NCI-H146 (cell line): ENCODE results near the gene MAP7.

Experiments
- DNase-seq: peaks from one replicate; lab custom pipeline; 2025; lab: John Stamatoyannopoulos, UW

The MAP7 gene

GRCh38 chr6:136532030-136532429 is 18.2 kb downstream of the MAP7 start:
- no peak for DNase-seq

- no peak for DNase-seq
Observed at GRCh38 chr6:136529710-136530109, 20.5 kb downstream of the MAP7 start.

DNA sequence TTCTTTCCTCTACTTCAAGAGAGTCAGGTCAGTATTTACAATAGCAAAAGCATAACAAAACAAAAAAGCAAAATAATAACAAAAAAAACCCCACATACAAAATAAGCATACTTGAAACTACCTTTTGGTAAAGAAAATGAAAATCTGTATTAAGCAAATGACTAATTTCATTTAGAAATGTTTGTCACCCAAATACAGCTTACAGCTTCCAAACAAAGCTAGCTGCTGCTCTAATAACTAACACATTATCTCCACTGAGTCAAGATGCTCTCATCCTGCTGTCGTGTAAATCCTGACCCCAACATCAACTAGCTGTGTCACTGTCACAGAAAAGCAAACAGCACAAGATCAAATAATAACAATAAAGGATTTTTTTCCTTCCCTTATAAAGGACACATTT is 21.7 kb downstream of the MAP7 start:
- DNase-seq, result no peak

DNA sequence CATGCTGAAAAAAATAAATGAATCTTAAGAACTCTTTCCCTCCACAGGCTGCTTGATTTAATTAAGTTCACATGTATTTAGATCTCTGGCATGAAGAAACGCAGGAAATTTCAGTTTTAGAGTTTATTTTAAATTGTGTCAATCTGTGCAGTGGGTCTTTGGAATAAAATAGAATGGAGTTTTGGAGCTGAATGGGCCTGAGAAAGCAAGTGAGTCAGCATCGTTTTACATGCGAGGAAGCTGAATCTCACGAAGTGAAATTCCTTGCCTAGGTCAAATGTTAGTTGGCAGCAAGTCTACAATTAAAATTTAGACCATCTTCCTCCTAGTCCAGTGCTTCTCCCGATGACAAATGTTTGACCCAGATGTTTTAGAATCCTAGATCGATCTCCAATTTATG is 22.4 kb downstream of the MAP7 start:
- DNase-seq, result no peak

GRCh38 chr6:136526937-136527336 is 23.3 kb downstream of the MAP7 start:
- no peak for DNase-seq

GRCh38 chr6:136526196-136526930 is 23.9 kb downstream of the MAP7 start:
- peak; percentile 85 for DNase-seq

GRCh38 chr6:136525586-136526195 is 24.5 kb downstream of the MAP7 start:
- DNase-seq, result peak; percentile 63

GRCh38 chr6:136524936-136525413 is 25.2 kb downstream of the MAP7 start:
- peak; percentile 92 for DNase-seq

- DNase-seq, result peak; percentile 74
Observed at GRCh38 chr6:136524339-136524935, 25.8 kb downstream of the MAP7 start.

DNA sequence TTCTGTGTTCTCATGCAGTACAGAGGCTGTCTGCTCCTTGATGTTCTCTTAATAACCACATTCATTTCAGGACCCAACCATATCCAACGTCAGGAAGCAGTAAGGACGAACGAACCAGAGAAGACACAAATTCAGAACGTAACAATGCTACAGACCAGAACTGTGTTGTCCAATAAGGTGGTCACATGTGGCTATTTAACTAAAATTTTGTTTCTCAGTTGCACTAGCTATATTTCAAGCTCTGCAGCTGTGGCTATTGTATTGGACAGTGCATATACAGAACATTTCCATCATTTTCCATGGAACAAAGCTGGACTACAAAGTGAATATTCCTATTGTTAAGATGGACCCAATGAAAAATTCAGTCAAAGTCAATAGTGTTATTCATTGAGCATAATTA is 27.0 kb downstream of the MAP7 start:
- DNase-seq, result no peak

- DNase-seq, result no peak
Observed at GRCh38 chr6:136522636-136523035, 27.6 kb downstream of the MAP7 start.

GRCh38 chr6:136521911-136522310 is 28.3 kb downstream of the MAP7 start:
- no peak for DNase-seq

- DNase-seq, result no peak
Observed at GRCh38 chr6:136521427-136521826, 28.8 kb downstream of the MAP7 start.

DNA sequence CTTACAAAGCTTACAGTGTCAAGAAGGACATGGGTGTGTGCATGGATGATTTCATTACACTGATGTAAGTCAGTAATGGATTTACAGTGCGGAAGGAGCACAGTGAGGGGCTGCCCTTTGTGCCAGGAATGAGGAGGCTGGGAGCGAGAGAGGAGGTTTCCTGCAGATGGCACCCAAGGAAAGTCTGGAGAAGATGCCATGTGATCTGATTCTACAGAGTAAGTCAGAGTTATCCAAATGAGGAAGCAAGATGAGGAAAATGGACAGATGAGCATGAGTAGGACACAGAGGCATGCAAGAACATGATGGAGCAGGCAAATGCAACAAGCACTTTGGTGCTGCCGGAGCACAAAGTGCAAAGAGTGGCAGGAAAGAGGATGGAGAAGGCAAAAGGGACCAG is 29.7 kb downstream of the MAP7 start:
- no peak for DNase-seq

GRCh38 chr6:136517582-136517981 is 32.6 kb downstream of the MAP7 start:
- no peak for DNase-seq

DNA sequence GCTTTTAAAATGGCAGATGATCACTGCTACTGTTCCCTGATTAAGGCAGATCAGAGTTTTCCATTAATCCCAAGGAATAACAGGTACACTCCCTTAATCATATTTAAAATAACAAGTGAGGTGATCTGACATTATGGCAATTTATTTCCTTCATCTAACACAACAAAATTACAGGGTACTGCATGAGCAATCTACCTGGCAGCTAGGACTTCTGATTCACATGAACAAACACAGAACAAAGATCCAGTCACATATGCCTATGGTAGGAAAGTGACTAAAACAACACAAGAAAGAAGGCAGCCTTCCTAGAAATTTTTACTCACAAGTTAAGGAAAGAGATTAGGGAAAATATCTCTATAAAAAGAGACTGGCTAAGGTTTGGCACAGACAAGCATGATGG is 33.2 kb downstream of the MAP7 start:
- DNase-seq, result peak; percentile 24

DNA sequence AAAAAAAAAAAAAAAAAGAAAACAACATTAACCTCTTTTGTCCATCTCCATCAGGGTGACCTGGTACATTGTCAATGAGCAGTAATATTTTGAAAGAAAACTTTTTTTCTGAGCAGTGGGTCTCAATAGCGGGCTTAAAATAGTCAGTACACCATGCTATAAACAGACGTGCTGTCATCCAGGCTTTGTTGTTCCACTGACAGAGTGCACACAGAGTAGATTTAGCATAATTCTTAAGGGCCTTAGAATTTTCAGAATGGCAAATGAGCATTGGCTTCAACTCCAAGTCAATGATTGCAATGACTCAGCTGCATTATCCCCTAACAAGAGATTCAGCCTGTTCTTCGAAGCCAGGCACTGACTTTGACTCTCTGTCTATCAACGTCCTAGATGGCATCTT is 35.6 kb downstream of the MAP7 start:
- no peak for DNase-seq

GRCh38 chr6:136511926-136512325 is 38.3 kb downstream of the MAP7 start:
- DNase-seq, result peak; percentile 34

DNA sequence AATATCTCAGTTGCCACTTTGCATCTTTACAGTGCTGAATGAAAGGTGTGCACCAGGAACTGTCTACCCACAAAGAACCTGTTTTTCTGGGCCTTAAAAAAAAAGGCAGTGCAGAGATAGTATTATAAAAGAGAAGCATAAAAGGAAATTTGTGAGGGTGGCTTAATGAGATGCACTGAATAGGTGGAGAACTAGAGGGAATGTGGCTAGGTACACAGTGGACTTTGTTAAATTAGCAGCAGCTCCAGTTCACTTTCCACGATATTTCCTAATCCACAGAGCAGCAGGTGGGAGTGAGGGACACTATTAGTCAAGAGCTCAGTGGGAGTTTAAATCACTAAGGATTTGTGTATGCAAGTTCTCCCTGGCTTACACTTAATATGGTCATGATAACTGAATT is 38.8 kb downstream of the MAP7 start:
- peak; percentile 34 for DNase-seq

GRCh38 chr6:136510782-136511181 is 39.4 kb downstream of the MAP7 start:
- no peak for DNase-seq

DNA sequence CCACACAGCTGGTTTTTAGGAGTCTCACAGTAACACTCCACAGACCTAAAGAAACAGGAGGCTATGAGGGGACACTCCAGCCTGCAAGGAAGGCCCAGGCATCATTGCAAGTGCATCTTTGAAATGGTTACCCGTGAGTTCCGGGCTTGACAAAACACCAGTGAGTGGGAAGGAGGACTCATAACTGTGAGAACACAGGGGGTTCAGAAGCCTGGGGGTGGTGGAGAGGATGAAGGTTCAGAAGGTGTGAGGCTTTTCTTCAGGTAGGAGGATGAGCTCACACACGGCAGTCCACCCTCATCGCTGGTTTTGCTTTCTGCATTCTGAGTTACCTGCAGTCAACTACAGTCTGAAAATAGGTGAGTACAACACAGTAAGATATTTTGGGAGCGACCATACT is 39.9 kb downstream of the MAP7 start:
- no peak for DNase-seq

DNA sequence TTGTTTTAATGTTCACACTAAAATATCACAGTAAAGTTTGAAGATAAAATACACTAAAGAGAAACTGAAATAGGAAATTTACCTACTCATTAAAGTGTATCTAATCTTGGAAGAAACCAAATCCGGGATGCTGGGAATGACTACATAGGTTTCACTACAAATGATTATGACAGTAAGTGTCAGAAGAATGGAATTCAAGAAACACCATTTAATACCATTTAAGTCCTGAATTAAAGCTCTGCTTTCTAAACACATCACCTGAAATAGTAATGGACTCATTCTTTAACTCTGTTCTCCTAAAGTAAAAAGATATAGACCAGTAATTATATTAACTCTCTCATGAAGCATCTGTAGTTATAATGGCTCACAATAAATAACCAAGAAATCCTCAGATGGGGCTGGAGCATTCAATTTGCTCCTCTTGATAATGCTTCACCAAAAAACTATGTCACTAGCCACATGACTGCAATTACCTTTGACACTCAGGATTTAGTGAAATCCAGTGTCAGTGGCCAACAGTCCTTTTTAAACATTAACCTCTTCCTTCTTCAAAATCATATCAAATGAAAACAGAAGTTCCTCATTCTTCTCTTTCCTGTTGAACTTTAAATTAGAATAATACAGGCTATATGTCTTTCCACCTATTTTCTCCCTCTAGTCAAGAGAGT is 41.4 kb downstream of the MAP7 start:
- DNase-seq, result no peak
